ENCODE results near the gene CLIP1. TPM values are rescaled to one million over a fixed set of nuclear protein-coding genes. Genes with fewer than 3 reads are reported as not detected.

Gene CLIP1
- total and polyA plus RNA-seq, 2 of the 13 experiments (the other 11 are each of a cell fraction or from before 2014, with no cell fraction given) = 28.9 to 43.7 TPM

DNA sequence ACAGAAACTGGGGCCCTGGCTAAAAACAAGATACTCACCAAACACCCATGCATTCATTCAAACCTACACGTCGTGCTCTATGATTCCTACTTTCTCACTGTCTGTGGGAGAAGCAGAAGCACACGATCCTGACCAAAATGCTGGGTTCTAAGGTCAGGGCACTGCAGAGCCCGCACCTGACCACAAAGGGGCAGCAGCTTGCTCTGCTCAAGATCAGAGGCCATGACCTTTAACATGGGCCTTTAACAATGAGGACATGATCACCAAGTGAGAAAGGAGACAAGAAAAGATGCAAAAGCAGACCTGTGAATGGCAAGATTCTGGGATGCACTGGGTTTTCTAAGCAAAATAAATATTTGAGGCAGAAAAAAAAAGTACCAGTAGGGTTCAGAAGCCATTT lies 116.1 kb downstream of the CLIP1 start (continued):
- TF ChIP-seq, protein P1, sequence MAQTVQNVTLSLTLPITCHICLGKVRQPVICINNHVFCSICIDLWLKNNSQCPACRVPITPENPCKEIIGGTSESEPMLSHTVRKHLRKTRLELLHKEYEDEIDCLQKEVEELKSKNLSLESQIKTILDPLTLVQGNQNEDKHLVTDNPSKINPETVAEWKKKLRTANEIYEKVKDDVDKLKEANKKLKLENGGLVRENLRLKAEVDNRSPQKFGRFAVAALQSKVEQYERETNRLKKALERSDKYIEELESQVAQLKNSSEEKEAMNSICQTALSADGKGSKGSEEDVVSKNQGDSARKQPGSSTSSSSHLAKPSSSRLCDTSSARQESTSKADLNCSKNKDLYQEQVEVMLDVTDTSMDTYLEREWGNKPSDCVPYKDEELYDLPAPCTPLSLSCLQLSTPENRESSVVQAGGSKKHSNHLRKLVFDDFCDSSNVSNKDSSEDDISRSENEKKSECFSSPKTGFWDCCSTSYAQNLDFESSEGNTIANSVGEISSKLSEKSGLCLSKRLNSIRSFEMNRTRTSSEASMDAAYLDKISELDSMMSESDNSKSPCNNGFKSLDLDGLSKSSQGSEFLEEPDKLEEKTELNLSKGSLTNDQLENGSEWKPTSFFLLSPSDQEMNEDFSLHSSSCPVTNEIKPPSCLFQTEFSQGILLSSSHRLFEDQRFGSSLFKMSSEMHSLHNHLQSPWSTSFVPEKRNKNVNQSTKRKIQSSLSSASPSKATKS (CRISPR knock-in tag; IDR thresholded peaks at IDR 0.05) = no peak
- TF ChIP-seq, protein P2, sequence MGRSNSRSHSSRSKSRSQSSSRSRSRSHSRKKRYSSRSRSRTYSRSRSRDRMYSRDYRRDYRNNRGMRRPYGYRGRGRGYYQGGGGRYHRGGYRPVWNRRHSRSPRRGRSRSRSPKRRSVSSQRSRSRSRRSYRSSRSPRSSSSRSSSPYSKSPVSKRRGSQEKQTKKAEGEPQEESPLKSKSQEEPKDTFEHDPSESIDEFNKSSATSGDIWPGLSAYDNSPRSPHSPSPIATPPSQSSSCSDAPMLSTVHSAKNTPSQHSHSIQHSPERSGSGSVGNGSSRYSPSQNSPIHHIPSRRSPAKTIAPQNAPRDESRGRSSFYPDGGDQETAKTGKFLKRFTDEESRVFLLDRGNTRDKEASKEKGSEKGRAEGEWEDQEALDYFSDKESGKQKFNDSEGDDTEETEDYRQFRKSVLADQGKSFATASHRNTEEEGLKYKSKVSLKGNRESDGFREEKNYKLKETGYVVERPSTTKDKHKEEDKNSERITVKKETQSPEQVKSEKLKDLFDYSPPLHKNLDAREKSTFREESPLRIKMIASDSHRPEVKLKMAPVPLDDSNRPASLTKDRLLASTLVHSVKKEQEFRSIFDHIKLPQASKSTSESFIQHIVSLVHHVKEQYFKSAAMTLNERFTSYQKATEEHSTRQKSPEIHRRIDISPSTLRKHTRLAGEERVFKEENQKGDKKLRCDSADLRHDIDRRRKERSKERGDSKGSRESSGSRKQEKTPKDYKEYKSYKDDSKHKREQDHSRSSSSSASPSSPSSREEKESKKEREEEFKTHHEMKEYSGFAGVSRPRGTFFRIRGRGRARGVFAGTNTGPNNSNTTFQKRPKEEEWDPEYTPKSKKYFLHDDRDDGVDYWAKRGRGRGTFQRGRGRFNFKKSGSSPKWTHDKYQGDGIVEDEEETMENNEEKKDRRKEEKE (IDR thresholded peaks at IDR 0.05) = no peak
- TF ChIP-seq NR2F2 (IDR thresholded peaks at IDR 0.05; ENCODE audit: borderline replicate concordance, low read depth) (peak; percentile 86), FOXA3 (CRISPR knock-in tag; IDR thresholded peaks at IDR 0.05) (no peak), SETDB1 (CRISPR knock-in tag; IDR thresholded peaks at IDR 0.05; ENCODE audit: borderline replicate concordance) (no peak), HNF4G (IDR thresholded peaks at IDR 0.05; ENCODE audit: borderline replicate concordance, low read depth, low read length) (0 out of 2 replicates have a peak, but pooled peaks have one; percentile 15), HNF4G (CRISPR knock-in tag; IDR thresholded peaks at IDR 0.05; ENCODE audit: borderline replicate concordance, low read depth) (no peak), KDM6A (CRISPR knock-in tag; IDR thresholded peaks at IDR 0.05; ENCODE audit: low read depth) (no peak), NR2F1 (CRISPR knock-in tag; IDR thresholded peaks at IDR 0.05) (peak; percentile 92 to 96), ZNF441 (CRISPR knock-in tag; IDR thresholded peaks at IDR 0.05; ENCODE audit: borderline replicate concordance) (no peak), ZNF232 (CRISPR knock-in tag; IDR thresholded peaks at IDR 0.05; ENCODE audit: borderline replicate concordance) (no peak), TMF1 (CRISPR knock-in tag; IDR thresholded peaks at IDR 0.05; ENCODE audit: low read depth) (no peak), HNF4A (CRISPR knock-in tag; IDR thresholded peaks at IDR 0.05) (peak; percentile 58), ZNF331 (CRISPR knock-in tag; IDR thresholded peaks at IDR 0.05) (no peak), ZNF747 (CRISPR knock-in tag; IDR thresholded peaks at IDR 0.05; ENCODE audit: borderline replicate concordance) (no peak), TCF12 (IDR thresholded peaks at IDR 0.05) (no peak), TCF12 (CRISPR knock-in tag; IDR thresholded peaks at IDR 0.05) (no peak), MTA1 (CRISPR knock-in tag; IDR thresholded peaks at IDR 0.05; ENCODE audit: borderline replicate concordance) (no peak), PTBP1 (IDR thresholded peaks at IDR 0.05; ENCODE audit: low read depth, low read length, poor library complexity, severe bottlenecking) (no peak)
- TF ChIP-seq, protein P3, sequence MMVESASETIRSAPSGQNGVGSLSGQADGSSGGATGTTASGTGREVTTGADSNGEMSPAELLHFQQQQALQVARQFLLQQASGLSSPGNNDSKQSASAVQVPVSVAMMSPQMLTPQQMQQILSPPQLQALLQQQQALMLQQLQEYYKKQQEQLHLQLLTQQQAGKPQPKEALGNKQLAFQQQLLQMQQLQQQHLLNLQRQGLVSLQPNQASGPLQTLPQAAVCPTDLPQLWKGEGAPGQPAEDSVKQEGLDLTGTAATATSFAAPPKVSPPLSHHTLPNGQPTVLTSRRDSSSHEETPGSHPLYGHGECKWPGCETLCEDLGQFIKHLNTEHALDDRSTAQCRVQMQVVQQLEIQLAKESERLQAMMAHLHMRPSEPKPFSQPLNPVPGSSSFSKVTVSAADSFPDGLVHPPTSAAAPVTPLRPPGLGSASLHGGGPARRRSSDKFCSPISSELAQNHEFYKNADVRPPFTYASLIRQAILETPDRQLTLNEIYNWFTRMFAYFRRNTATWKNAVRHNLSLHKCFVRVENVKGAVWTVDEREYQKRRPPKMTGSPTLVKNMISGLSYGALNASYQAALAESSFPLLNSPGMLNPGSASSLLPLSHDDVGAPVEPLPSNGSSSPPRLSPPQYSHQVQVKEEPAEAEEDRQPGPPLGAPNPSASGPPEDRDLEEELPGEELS (CRISPR knock-in tag; IDR thresholded peaks at IDR 0.05) = no peak
- TF ChIP-seq, protein P4, sequence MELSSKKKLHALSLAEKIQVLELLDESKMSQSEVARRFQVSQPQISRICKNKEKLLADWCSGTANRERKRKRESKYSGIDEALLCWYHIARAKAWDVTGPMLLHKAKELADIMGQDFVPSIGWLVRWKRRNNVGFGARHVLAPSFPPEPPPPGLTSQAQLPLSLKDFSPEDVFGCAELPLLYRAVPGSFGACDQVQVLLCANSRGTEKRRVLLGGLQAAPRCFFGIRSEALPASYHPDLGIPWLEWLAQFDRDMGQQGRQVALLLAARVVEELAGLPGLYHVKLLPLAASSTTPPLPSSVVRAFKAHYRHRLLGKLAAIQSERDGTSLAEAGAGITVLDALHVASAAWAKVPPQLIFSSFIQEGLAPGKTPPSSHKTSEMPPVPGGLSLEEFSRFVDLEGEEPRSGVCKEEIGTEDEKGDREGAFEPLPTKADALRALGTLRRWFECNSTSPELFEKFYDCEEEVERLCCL (CRISPR knock-in tag; IDR thresholded peaks at IDR 0.05; ENCODE audit: borderline replicate concordance) = no peak
- TF ChIP-seq, protein P5, sequence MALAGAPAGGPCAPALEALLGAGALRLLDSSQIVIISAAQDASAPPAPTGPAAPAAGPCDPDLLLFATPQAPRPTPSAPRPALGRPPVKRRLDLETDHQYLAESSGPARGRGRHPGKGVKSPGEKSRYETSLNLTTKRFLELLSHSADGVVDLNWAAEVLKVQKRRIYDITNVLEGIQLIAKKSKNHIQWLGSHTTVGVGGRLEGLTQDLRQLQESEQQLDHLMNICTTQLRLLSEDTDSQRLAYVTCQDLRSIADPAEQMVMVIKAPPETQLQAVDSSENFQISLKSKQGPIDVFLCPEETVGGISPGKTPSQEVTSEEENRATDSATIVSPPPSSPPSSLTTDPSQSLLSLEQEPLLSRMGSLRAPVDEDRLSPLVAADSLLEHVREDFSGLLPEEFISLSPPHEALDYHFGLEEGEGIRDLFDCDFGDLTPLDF (CRISPR knock-in tag; IDR thresholded peaks at IDR 0.05) = no peak
